ENCODE results near the gene CYP27B1. TPM values are rescaled to one million over a fixed set of nuclear protein-coding genes. Genes with fewer than 3 reads are reported as not detected.

Gene CYP27B1
- total RNA-seq, 4 donors from 2014 or later, result 1.2 to 4.1 (median 2.0) TPM

DNA sequence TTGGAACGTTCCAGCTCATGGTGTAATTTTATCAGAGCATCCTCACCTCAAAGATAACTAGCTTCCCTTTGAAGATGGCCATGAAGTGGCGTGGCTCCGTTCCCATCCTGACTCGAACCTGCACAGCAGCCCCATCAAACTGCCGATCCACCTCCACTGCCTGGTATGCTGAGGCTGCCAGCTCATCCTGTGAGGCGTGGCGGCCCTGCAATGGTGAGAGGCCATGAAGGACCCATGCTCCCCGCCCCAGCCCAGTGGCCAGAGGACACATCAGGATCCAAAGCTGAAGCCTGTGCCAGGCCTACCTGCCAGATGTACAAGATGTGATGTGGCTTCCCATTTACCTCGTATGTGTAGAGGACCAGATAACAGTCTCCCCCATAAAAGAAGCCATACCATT is 40.4 kb upstream of the CYP27B1 start:
- TF ChIP-seq POLR2A (IDR thresholded peaks at IDR 0.05), result no peak
- TF ChIP-seq CTCF (IDR thresholded peaks at IDR 0.05), result no peak
- TF ChIP-seq POLR2AphosphoS5 (IDR thresholded peaks at IDR 0.05), result no peak
- TF ChIP-seq EP300 (IDR thresholded peaks at IDR 0.05), result no peak
- Histone ChIP-seq H3K27ac (no peak overlapping the region), H3K27me3 (no peaks in the 10 kb centered on the region), H3K4me3 (no peak overlapping the region), H3K36me3 (peaks cover 56% of the 10 kb centered on the region), H3K4me1 (peaks cover 7% of the 10 kb centered on the region), H3K9me3 (no peaks in the 10 kb centered on the region)
- no peak for DNase-seq (ENCODE audit: low spot score in 2 of 2)
- WGBS, result 82% methylated on average over 8 of the region's 9 CpGs

- Histone ChIP-seq H3K4me1 (peaks cover 7% of the 10 kb centered on the region), H3K4me3 (no peak overlapping the region), H3K27ac (no peak overlapping the region), H3K9me3 (no peaks in the 10 kb centered on the region), H3K36me3 (peaks cover 62% of the 10 kb centered on the region), H3K27me3 (no peaks in the 10 kb centered on the region)
- no peak for TF ChIP-seq POLR2A (IDR thresholded peaks at IDR 0.05)
- no peak for TF ChIP-seq CTCF (IDR thresholded peaks at IDR 0.05)
- no peak for TF ChIP-seq EP300 (IDR thresholded peaks at IDR 0.05)
- no peak for TF ChIP-seq POLR2AphosphoS5 (IDR thresholded peaks at IDR 0.05)
- no peak for DNase-seq (ENCODE audit: low spot score in 2 of 2)
- WGBS, result 100% methylated on average over 3 of the region's 3 CpGs
These were observed 39.8 kb upstream of the CYP27B1 start for GRCh38 chr12:57806677-57807076.

DNA sequence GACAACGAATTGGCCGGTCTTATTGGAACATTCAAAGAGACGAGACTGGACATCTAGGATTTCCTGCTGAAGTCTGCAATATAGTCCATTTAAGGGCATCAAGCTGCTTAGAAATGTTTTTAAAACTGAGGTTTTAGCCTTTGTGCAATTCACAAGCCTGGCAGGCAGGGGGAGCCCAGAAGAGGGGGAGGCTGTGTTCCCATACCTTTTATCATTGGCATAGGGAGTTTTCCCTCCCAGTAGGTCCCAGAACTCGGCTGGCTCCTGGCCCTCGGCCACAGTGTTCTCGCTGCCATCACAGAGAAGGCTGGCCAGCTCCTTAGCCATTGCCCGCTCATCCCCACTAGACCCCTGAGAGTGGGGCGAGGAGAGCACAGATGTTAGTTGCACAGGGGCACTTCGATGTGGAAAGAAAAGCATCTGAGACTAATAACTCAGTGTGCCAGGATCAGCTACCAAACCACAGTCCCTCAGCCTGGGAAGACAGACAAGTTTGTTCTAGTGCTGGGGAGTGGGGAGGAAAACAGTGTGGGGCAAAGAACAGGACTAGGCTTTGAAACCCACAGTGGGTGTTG is 36.5 kb upstream of the CYP27B1 start:
- Histone ChIP-seq H3K36me3 (peaks cover 59% of the 10 kb centered on the region), H3K27ac (no peak overlapping the region), H3K27me3 (no peaks in the 10 kb centered on the region), H3K9me3 (no peaks in the 10 kb centered on the region), H3K4me1 (peaks cover 7% of the 10 kb centered on the region), H3K4me3 (no peak overlapping the region)
- no peak for DNase-seq (ENCODE audit: low spot score in 2 of 2)
- 31% methylated on average over 9 of the region's 9 CpGs for WGBS
- TF ChIP-seq CTCF (IDR thresholded peaks at IDR 0.05) (peak; percentile 52 to 82), POLR2A (IDR thresholded peaks at IDR 0.05) (no peak)

DNA sequence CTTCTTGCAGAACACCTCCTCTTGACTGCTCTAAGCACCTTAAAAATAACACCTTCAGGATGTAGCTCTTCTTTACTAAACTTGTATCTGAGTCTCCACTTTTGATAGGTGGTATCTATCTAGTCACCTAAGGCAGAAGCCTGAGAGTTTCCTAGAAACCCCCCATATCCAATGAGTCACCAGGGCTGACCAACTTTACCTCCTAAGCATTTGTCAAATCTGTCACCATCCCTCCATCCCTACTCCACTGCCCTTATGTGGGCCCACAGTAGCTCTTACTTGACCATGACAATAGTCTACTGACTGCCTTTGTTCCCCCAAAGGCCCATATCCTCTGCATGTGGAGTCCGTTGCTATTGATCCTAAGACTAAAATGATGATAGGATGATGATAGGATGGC is 35.7 kb upstream of the CYP27B1 start:
- H3K4me3 ChIP-seq, result no peak overlapping the region
- H3K4me1 ChIP-seq, result peaks cover 12% of the 10 kb centered on the region
- TF ChIP-seq POLR2A (IDR thresholded peaks at IDR 0.05), result no peak
- TF ChIP-seq POLR2AphosphoS5 (IDR thresholded peaks at IDR 0.05), result no peak
- TF ChIP-seq EP300 (IDR thresholded peaks at IDR 0.05), result no peak
- no peak for TF ChIP-seq CTCF (IDR thresholded peaks at IDR 0.05)
- H3K36me3 ChIP-seq, result peaks cover 58% of the 10 kb centered on the region
- no peak for DNase-seq (ENCODE audit: low spot score in 2 of 2)
- H3K9me3 ChIP-seq, result no peaks in the 10 kb centered on the region
- 95% methylated on average over 1 of the region's 1 CpG for WGBS
- H3K27me3 ChIP-seq, result no peaks in the 10 kb centered on the region
- H3K27ac ChIP-seq, result no peak overlapping the region

GRCh38 chr12:57800965-57801364 is 34.1 kb upstream of the CYP27B1 start:
- no peak overlapping the region for H3K4me3 ChIP-seq
- H3K36me3 ChIP-seq, result peaks cover 59% of the 10 kb centered on the region
- no peak for DNase-seq (ENCODE audit: low spot score in 2 of 2)
- peaks cover 12% of the 10 kb centered on the region for H3K4me1 ChIP-seq
- no peaks in the 10 kb centered on the region for H3K27me3 ChIP-seq
- no peaks in the 10 kb centered on the region for H3K9me3 ChIP-seq
- TF ChIP-seq CTCF (IDR thresholded peaks at IDR 0.05), result no peak
- TF ChIP-seq EP300 (IDR thresholded peaks at IDR 0.05), result no peak
- TF ChIP-seq POLR2AphosphoS5 (IDR thresholded peaks at IDR 0.05), result no peak
- TF ChIP-seq POLR2A (IDR thresholded peaks at IDR 0.05), result no peak
- 82% methylated on average over 3 of the region's 3 CpGs for WGBS
- no peak overlapping the region for H3K27ac ChIP-seq

All from suprapubic skin (tissue), 4 donors.